HCT116 (cell line): Measurements from ENCODE around the gene SLC38A8. TPM values are rescaled to one million over a fixed set of nuclear protein-coding genes. Genes with fewer than 3 reads are reported as not detected.

Source experiments
- ATAC-seq: fragments of 200-7000 bp; cut with Tn5 transposase; 2 replicates; pipeline ENCODE4 v1.9.1; 2020; ENCODE audit warnings: mild to moderate bottlenecking, moderate library complexity
- BruUV-seq: library from RNA; stranded (reverse); fragments of 400-500 nt; replicated peaks from 2 replicates; lab custom pipeline; 2021; lab: Mats Ljungman, UMichigan
- CTCF ChIA-PET: fragments of 300-600 bp; sonication (Branson Sonifier 250); formaldehyde crosslinking; loops from one replicate; lab custom pipeline; 2021; ENCODE audit warnings: antibody characterized with exemption; lab: Charles Lee
- POLR2A ChIA-PET: fragments of 300-600, 350-600 bp; sonication (Branson Sonifier 250); formaldehyde crosslinking; loops from one replicate; lab custom pipeline; 2021; ENCODE audit warnings: antibody characterized with exemption; lab: Charles Lee
- RAD21 ChIA-PET, 2 experiments: fragments of 300-600 bp; sonication (Branson Sonifier 250); formaldehyde crosslinking; loops; one replicate each; lab custom pipeline; 2023; ENCODE audit warnings: low total read pairs in 2 of 2; ENCODE audit not compliant: uncharacterized antibody in 2 of 2, unreplicated experiment in 2 of 2, low non-redundant PET in 1 of 2; lab: Charles Lee
- DNase-seq: peaks from one replicate; pipeline ENCODE4 v3.0.0-alpha.2; 2010; ENCODE audit warnings: low read depth, low spot score
- H2AFZ ChIP-seq: fragments of 200-600 bp; shearing (Covaris generic), sonication (generic); 2 replicates; pipeline ENCODE4 v1.6.1; 2017; ENCODE audit warnings: low read depth, mixed run types, mixed read lengths, antibody characterized with exemption, low read length; ENCODE audit not compliant: poor library complexity, severe bottlenecking
- H3K27ac ChIP-seq: 2 replicates; pipeline ENCODE4 v1.5.1; 2012; ENCODE audit warnings: low read depth, low read length
- H3K27me3 ChIP-seq: fragments of 200-600 bp; sonication (generic); 2 replicates; pipeline ENCODE4 v1.6.1; 2016; ENCODE audit warnings: mixed run types, low read length, mixed read lengths; ENCODE audit not compliant: insufficient read depth
- H3K36me3 ChIP-seq, 2 experiments: fragments of 200-500 bp in 1 of 2; fragments of 200-600 bp in 1 of 2; sonication (Bioruptor generic) in 1 of 2; sonication (generic) in 1 of 2; 2 replicates each; pipeline versions ENCODE4 v1.5.1 to v1.6.1; 2014 to 2016; ENCODE audit warnings: low read length in 2 of 2, inconsistent platforms in 1 of 2, mixed read lengths in 1 of 2, mixed run types in 1 of 2; ENCODE audit not compliant: insufficient read depth in 2 of 2, control insufficient read depth in 1 of 2
- H3K4me1 ChIP-seq, 2 experiments: fragments of 200-600 bp in 1 of 2; sonication (generic) in 1 of 2; 2 replicates each; pipeline versions ENCODE4 v1.5.1 to v1.6.1; 2012 to 2017; ENCODE audit warnings: low read length in 2 of 2, inconsistent platforms in 1 of 2, mild to moderate bottlenecking in 1 of 2, mixed read lengths in 1 of 2, mixed run types in 1 of 2, moderate library complexity in 1 of 2; ENCODE audit not compliant: insufficient read depth in 2 of 2, control insufficient read depth in 1 of 2
- H3K4me2 ChIP-seq: fragments of 200-600 bp; sonication (generic); 2 replicates; pipeline ENCODE4 v1.6.1; 2017; ENCODE audit warnings: mixed run types, low read length, mixed read lengths
- H3K4me3 ChIP-seq, 2 experiments: fragments of 200-600 bp in 1 of 2; sonication (generic) in 1 of 2; replicated peaks in 1 of 2; 2 replicates each; pipeline ENCODE4 v1.5.1; 2011 to 2016; ENCODE audit warnings: low read length in 2 of 2, control low read depth in 1 of 2, low read depth in 1 of 2, mild to moderate bottlenecking in 1 of 2, mixed read lengths in 1 of 2, mixed run types in 1 of 2
- H3K79me2 ChIP-seq: fragments of 200-600 bp; sonication (generic); 2 replicates; pipeline ENCODE4 v1.6.1; 2017; ENCODE audit warnings: mild to moderate bottlenecking, mixed run types, low read length, moderate library complexity, mixed read lengths; ENCODE audit not compliant: insufficient read depth
- H3K9ac ChIP-seq: fragments of 200-600 bp; sonication (generic); 2 replicates; pipeline ENCODE4 v1.6.1; 2016; ENCODE audit warnings: low read length, mixed read lengths
- H3K9me2 ChIP-seq: fragments of 200-600 bp; sonication (generic), shearing (Covaris generic); 2 replicates; pipeline ENCODE4 v1.6.1; 2017; ENCODE audit warnings: mixed run types, mild to moderate bottlenecking, moderate library complexity; ENCODE audit not compliant: insufficient read depth
- H3K9me3 ChIP-seq, 2 experiments: fragments of 200-500 bp in 1 of 2; fragments of 200-600 bp in 1 of 2; sonication (Bioruptor generic) in 1 of 2; sonication (generic) in 1 of 2; 2 replicates each; pipeline ENCODE4 v1.6.1; 2014 to 2017; ENCODE audit warnings: low read length in 2 of 2, mixed read lengths in 2 of 2, inconsistent platforms in 1 of 2, low read depth in 1 of 2, mild to moderate bottlenecking in 1 of 2, mixed run types in 1 of 2, moderate library complexity in 1 of 2; ENCODE audit not compliant: control insufficient read depth in 1 of 2, insufficient read depth in 1 of 2
- H4K20me1 ChIP-seq: fragments of 200-600 bp; sonication (generic), shearing (Covaris generic); 2 replicates; pipeline ENCODE4 v1.6.1; 2017; ENCODE audit warnings: mixed run types, mild to moderate bottlenecking, moderate library complexity; ENCODE audit not compliant: insufficient read depth
- ATF3 ChIP-seq: IDR thresholded peaks from 2 replicates; pipeline ENCODE4 v1.6.1; 2012
- CBX3 ChIP-seq: IDR thresholded peaks from 2 replicates; pipeline ENCODE4 v1.6.1; 2012; ENCODE audit warnings: low read depth
- CTCF ChIP-seq, 3 experiments: fragments of 200-600 bp in 1 of 3; sonication (generic) in 1 of 3; IDR thresholded peaks in 2 of 3; conservative IDR thresholded peaks in 1 of 3; 2 replicates each; pipeline ENCODE4 v1.5.1; 2012 to 2017; ENCODE audit warnings: low read depth in 2 of 3, low read length in 2 of 3, antibody characterized with exemption in 1 of 3, borderline replicate concordance in 1 of 3, control low read depth in 1 of 3, mild to moderate bottlenecking in 1 of 3, mixed read lengths in 1 of 3, mixed run types in 1 of 3, moderate library complexity in 1 of 3; ENCODE audit not compliant: insufficient read depth in 1 of 3
- ELF1 ChIP-seq: IDR thresholded peaks from 2 replicates; pipeline ENCODE4 v1.6.1; 2012; ENCODE audit warnings: low read depth, borderline replicate concordance
- EZH2 ChIP-seq: fragments of 200-600 bp; sonication (generic); IDR thresholded peaks from 2 replicates; pipeline ENCODE4 v1.6.1; 2017; ENCODE audit warnings: antibody characterized with exemption, mixed run types
- FOSL1 ChIP-seq: IDR thresholded peaks from 2 replicates; pipeline ENCODE4 v1.6.1; 2012; ENCODE audit warnings: low read depth
- JUND ChIP-seq: IDR thresholded peaks from 2 replicates; pipeline ENCODE4 v1.6.1; 2012
- MAX ChIP-seq: IDR thresholded peaks from 2 replicates; pipeline ENCODE4 v1.6.1; 2012
- POLR2A ChIP-seq: IDR thresholded peaks from 2 replicates; pipeline ENCODE4 v1.7.0; 2011; ENCODE audit warnings: borderline replicate concordance; ENCODE audit not compliant: insufficient read depth, insufficient read length; ENCODE audit errors: extremely low read depth
- RAD21 ChIP-seq: IDR thresholded peaks from 2 replicates; pipeline ENCODE4 v1.6.1; 2012; ENCODE audit warnings: low read depth, mild to moderate bottlenecking
- REST ChIP-seq: IDR thresholded peaks from 2 replicates; pipeline ENCODE4 v1.6.1; 2012; ENCODE audit warnings: low read depth
- SIN3A ChIP-seq: IDR thresholded peaks from 2 replicates; pipeline ENCODE4 v1.6.1; 2012; ENCODE audit warnings: low read depth
- SP1 ChIP-seq: IDR thresholded peaks from 2 replicates; pipeline ENCODE4 v1.6.1; 2012; ENCODE audit warnings: low read depth
- YY1 ChIP-seq: IDR thresholded peaks from 2 replicates; pipeline ENCODE4 v1.6.1; 2011; ENCODE audit warnings: low read length, low read depth, moderate library complexity, mild to moderate bottlenecking; ENCODE audit not compliant: insufficient replicate concordance; ENCODE audit errors: extremely low read depth
- ZBTB33 ChIP-seq: IDR thresholded peaks from 2 replicates; pipeline ENCODE4 v1.6.1; 2011; ENCODE audit warnings: mild to moderate bottlenecking, low read length, moderate library complexity; ENCODE audit not compliant: insufficient replicate concordance; ENCODE audit errors: extremely low read depth
- ZFX ChIP-seq: fragments of 450-650 bp; IDR thresholded peaks from 2 replicates; pipeline ENCODE4 v1.6.1; 2017
- ZNF274 ChIP-seq: fragments of 200-500 bp; sonication (Bioruptor generic); IDR thresholded peaks from 2 replicates; pipeline ENCODE4 v1.6.1; 2014; ENCODE audit warnings: mild to moderate bottlenecking, low read depth, low read length, inconsistent platforms
- intact Hi-C: fragments of 100-400 bp; cut with micrococcal nuclease; formaldehyde crosslinking; loops from 2 replicates; pipeline ENCODE4 v1.10.0; 2022
- total RNA-seq: library from RNA; stranded (reverse); gene quantifications from one replicate; pipeline ENCODE4 v1.2.1, GENCODE V29; 2021; ENCODE audit not compliant: unreplicated experiment

SLC38A8 gene
- total RNA-seq, 1 experiment from 2014 or later, result not detected

- no peaks in the 10 kb centered on the region for H3K79me2 ChIP-seq
- no peak for TF ChIP-seq REST
- no peak for TF ChIP-seq ZNF274
- no peak for TF ChIP-seq YY1
- TF ChIP-seq FOSL1, result no peak
- TF ChIP-seq JUND, result no peak
- no peak for TF ChIP-seq CBX3
- no peak for TF ChIP-seq ATF3
- TF ChIP-seq EZH2, result no peak
- no peak for TF ChIP-seq MAX
- no peak for TF ChIP-seq RAD21
- no peak for TF ChIP-seq SIN3A
- no peak for TF ChIP-seq ELF1
- no peak for TF ChIP-seq CTCF (IDR thresholded peaks at IDR 0.05 in 2 of 3, conservative IDR thresholded peaks at IDR 0.05 in 1 of 3; ENCODE audit: borderline replicate concordance in 1 of 3, insufficient read depth in 1 of 3, low read depth in 2 of 3, low read length in 2 of 3)
- TF ChIP-seq ZBTB33, result no peak
- no peak for TF ChIP-seq SP1
- no peak for TF ChIP-seq ZFX
- TF ChIP-seq POLR2A, result no peak
- no peak overlapping the region for H2AFZ ChIP-seq
- BruUV-seq, result no TSS peak
- no peaks in the 10 kb centered on the region; the same call in 1 of the 2 replicates for H3K27me3 ChIP-seq
- H3K9ac ChIP-seq, result no peak overlapping the region
- ChIA-PET CTCF (no interaction called here), RAD21 (no interaction called here), POLR2A (no interaction called here)
- H3K9me2 ChIP-seq, result no peaks in the 10 kb centered on the region
- DNase-seq (no peak), ATAC-seq (no peak)
- H3K4me2 ChIP-seq, result no peak overlapping the region
- no peaks in the 10 kb centered on the region for H3K4me1 ChIP-seq
- no peak overlapping the region for H3K27ac ChIP-seq
- H3K4me3 ChIP-seq, result no peak overlapping the region
- H3K9me3 ChIP-seq, result peaks cover 8 to 11% of the 10 kb centered on the region in 2 experiments; a peak in 2 of 4 replicates
- intact Hi-C loops, result no loop called here
- no peaks in the 10 kb centered on the region for H3K36me3 ChIP-seq
- H4K20me1 ChIP-seq, result no peaks in the 10 kb centered on the region
Measured at GRCh38 chr16:83974475-83974874, 68.1 kb downstream of the SLC38A8 start.
